Esophagus (tissue), 2 donors: ENCODE results near the gene APAF1. TPM values are rescaled to one million over a fixed set of nuclear protein-coding genes. Genes with fewer than 3 reads are reported as not detected.
"Not testable (repeated sequence)": the region's sequence is repeated elsewhere in the genome, so short reads cannot be mapped to it uniquely, and the experiment has no call there.

Experiments used
- H3K27ac ChIP-seq, 2 donors: one replicate each; pipeline ENCODE4 v1.5.1; 2013; ENCODE audit warnings: low read depth in 2 of 2, mild to moderate bottlenecking in 2 of 2, inconsistent platforms in 1 of 2, low read length in 1 of 2, moderate library complexity in 1 of 2
- H3K27me3 ChIP-seq, 2 donors: one replicate each; pipeline ENCODE4 v1.6.1; 2013; ENCODE audit warnings: low read length in 2 of 2, control low read depth in 1 of 2, mild to moderate bottlenecking in 1 of 2; ENCODE audit not compliant: insufficient read depth in 2 of 2, control insufficient read depth in 1 of 2
- H3K36me3 ChIP-seq, 2 donors: one replicate each; pipeline ENCODE4 v1.6.1; 2013; ENCODE audit warnings: low read length in 1 of 2; ENCODE audit not compliant: control insufficient read depth in 2 of 2, insufficient read depth in 2 of 2
- H3K4me1 ChIP-seq, 2 donors: one replicate each; pipeline ENCODE4 v1.6.1; 2013; ENCODE audit warnings: low read length in 1 of 2; ENCODE audit not compliant: control insufficient read depth in 2 of 2, insufficient read depth in 2 of 2
- H3K4me3 ChIP-seq, 2 donors: one replicate each; pipeline ENCODE4 v1.5.1; 2013; ENCODE audit warnings: low read length in 2 of 2, mild to moderate bottlenecking in 2 of 2, low read depth in 1 of 2, moderate library complexity in 1 of 2
- H3K9me3 ChIP-seq, 2 donors: one replicate each; pipeline ENCODE4 v1.6.1; 2013; ENCODE audit warnings: mild to moderate bottlenecking in 2 of 2, low read depth in 1 of 2, low read length in 1 of 2, moderate library complexity in 1 of 2; ENCODE audit not compliant: control insufficient read depth in 2 of 2, insufficient read depth in 1 of 2
- WGBS, 2 donors: extraction: QIAGEN DNeasy Blood & Tissue Kit; methylation state at CpG; one replicate each; pipeline ENCODE4 v1.1.7; 2013; 5-methylcytosine and 5-hydroxymethylcytosine counted together
- polyA plus RNA-seq, 2 donors: library from polyadenylated mRNA; stranded (reverse); fragments of 200-250 nt; gene quantifications; one replicate each; pipeline ENCODE4 v1.2.3, GENCODE V29; 2013
- donor health status: healthy with polysubstance abuse.
- donor health status: Bipolar disorder and iron deficiency.

The APAF1 gene, protein sequence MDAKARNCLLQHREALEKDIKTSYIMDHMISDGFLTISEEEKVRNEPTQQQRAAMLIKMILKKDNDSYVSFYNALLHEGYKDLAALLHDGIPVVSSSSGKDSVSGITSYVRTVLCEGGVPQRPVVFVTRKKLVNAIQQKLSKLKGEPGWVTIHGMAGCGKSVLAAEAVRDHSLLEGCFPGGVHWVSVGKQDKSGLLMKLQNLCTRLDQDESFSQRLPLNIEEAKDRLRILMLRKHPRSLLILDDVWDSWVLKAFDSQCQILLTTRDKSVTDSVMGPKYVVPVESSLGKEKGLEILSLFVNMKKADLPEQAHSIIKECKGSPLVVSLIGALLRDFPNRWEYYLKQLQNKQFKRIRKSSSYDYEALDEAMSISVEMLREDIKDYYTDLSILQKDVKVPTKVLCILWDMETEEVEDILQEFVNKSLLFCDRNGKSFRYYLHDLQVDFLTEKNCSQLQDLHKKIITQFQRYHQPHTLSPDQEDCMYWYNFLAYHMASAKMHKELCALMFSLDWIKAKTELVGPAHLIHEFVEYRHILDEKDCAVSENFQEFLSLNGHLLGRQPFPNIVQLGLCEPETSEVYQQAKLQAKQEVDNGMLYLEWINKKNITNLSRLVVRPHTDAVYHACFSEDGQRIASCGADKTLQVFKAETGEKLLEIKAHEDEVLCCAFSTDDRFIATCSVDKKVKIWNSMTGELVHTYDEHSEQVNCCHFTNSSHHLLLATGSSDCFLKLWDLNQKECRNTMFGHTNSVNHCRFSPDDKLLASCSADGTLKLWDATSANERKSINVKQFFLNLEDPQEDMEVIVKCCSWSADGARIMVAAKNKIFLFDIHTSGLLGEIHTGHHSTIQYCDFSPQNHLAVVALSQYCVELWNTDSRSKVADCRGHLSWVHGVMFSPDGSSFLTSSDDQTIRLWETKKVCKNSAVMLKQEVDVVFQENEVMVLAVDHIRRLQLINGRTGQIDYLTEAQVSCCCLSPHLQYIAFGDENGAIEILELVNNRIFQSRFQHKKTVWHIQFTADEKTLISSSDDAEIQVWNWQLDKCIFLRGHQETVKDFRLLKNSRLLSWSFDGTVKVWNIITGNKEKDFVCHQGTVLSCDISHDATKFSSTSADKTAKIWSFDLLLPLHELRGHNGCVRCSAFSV (N-terminal part only)
- 1 to 10 TPM; 2.3 to 3.5 TPM for polyA plus RNA-seq

DNA sequence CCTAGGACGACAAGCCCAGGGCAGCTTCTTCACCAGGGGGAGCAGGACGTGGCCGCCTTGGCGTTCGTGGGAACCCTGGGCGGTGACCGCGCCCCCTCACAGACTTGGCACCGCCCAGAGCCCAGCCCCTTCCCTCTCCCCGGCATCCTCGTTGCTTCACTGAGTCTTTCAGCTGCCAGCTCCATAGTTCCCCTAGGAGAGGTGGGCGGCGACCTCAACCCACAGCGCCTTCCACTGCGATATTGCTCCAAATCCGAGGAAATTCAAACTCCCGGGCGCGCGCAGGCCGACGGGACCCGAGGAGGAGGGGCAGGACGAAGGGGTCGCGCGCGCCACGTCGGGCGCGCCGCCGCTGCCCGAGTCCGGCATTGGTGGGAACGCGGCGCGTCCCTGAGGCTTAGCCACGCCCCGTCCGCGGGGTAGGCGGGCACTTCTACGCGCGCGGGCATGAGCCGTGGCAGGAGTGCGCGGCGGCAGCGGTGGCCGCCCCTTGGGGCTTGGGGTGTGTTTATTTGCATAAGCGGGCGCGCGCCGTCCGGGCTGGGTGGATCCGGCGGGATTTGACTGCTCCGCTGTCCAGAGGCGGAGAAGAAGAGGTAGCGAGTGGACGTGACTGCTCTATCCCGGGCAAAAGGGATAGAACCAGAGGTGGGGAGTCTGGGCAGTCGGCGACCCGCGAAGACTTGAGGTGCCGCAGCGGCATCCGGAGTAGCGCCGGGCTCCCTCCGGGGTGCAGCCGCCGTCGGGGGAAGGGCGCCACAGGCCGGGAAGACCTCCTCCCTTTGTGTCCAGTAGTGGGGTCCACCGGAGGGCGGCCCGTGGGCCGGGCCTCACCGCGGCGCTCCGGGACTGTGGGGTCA, at the start of gene APAF1, which contains the start of gene IKBIP:
APAF1 (plus strand) TSS at position 579 of the 860 bp plus-strand sequence. CDS start 3,070 bp downstream, outside the sequence.
IKBIP (minus strand) TSS at position 77 of the 860 bp plus-strand sequence. CDS start 87 bp downstream, outside the sequence.
- Histone ChIP-seq H3K4me1 (no peaks in the 10 kb centered on the region), H3K36me3 (no peaks in the 10 kb centered on the region), H3K9me3 (no peaks in the 10 kb centered on the region), H3K27ac (peak within 1 kb of the TSS; percentile 82), H3K27me3 (no peaks in the 10 kb centered on the region), H3K4me3 (peak within 1 kb of the TSS; percentile 78 to 79)
- 0% methylated on average over 81 to 91 of the region's 91 CpGs for WGBS, 2 donors

DNA sequence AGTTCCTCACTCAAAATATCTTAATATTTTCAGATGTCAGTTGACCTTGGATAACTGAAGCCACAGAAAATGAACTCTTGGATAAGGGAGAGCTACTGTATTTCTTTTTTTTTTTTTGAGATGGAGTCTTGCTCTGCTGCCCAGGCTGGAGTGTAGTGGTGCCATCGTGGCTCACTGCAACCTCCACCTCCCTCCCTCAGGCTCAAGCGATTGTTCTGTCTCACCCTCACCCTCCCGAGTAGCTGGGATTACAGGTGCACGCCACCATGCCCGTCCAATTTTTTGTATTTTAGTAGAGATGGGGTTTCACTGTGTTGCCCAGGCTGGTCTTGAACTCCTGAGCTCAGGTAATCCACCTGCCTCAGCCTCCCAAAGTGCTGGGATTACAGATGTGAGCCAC, 47.8 kb upstream of the APAF1 start:
- peaks cover 7 to 18% of the 10 kb centered on the region in 2 donors for H3K36me3 ChIP-seq
- H3K27ac ChIP-seq, H3K4me3 ChIP-seq, H3K4me1 ChIP-seq, H3K27me3 ChIP-seq, H3K9me3 ChIP-seq: not testable (repeated sequence)
- 90 to 92% methylated on average over 5 of the region's 5 CpGs for WGBS, 2 donors

DNA sequence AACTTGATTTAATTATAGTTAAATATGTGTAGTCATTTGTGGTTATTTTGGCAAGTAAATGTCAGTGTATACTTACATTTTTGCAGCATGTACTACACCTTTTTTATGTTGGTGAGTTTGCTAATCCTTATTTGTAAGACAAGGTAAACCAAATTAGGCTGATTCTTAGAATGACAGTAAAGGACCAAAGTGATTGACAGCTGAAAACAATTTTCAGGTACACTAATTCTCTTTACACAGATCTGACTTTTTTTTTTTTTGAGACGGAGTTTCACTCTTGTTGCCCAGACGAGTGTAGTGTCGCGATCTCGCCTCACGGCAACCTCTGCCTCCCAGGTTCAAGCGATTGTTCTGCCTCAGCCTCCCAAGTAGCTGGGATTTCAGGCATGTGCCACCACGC, 43.2 kb upstream of the APAF1 start:
- Histone ChIP-seq H3K9me3 (no peaks in the 10 kb centered on the region), H3K27ac (no peak overlapping the region), H3K36me3 (peaks cover 16 to 20% of the 10 kb centered on the region in 2 donors), H3K27me3 (no peaks in the 10 kb centered on the region), H3K4me1 (no peaks in the 10 kb centered on the region), H3K4me3 (no peak overlapping the region)
- WGBS, 2 donors: 91 to 94% methylated on average over 8 of the region's 8 CpGs

DNA sequence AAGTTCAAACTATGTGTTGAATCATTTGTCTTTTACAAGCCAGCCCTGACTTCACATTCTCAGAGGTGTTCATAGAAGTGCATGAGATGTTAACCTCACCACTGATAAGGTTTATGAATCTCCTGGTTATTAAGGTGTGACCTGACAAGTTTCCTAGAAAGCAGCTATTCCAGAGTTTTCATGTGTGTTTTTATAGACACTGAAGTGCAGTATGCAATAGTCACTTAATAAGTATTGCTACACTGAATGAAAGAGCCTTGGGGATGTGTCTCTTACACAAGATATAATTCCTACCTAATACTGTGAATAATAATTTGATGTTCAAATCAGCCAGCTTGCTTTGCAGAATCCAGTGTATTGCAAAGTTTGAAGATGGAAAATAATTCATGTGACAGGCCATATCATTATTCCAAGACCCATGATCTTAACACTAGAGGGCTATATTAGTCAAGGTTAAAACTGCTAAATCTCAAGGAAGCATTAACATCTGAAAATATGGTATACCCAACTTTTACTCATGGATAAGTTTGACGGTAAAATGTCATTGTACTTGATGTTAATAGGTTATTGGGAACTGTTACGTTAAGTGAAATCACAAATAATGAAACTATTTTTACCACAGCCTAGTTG, 38.6 kb upstream of the APAF1 start:
- Histone ChIP-seq H3K4me3 (no peak overlapping the region), H3K9me3 (no peaks in the 10 kb centered on the region), H3K4me1 (no peaks in the 10 kb centered on the region), H3K27me3 (no peaks in the 10 kb centered on the region), H3K36me3 (peaks cover 5 to 9% of the 10 kb centered on the region in 2 donors), H3K27ac (no peak overlapping the region)
- 60 to 72% methylated on average over 2 of the region's 2 CpGs for WGBS, 2 donors

DNA sequence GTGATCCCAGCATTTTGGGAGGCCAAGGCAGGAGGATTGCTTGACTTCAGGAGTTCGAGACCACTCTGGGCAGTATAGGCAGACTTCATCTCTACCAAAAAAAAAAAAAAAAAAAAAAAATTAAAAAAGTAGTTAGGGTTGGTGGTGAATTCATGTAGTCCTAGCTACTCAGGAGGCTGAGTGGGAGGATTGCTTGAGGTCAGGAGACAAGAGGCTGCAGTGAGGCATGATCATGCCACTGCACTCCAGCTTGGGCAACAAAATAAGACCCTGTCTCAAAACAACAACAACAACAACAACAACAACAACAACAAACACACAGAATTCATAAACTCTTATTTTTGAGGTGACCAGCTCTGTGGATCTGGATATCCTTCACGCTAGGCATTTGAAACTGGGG, 34.5 kb upstream of the APAF1 start:
- H3K4me1 ChIP-seq: no peaks in the 10 kb centered on the region
- H3K27me3 ChIP-seq: no peaks in the 10 kb centered on the region
- 98 to 100% methylated on average over 2 of the region's 2 CpGs for WGBS, 2 donors
- H3K9me3 ChIP-seq: no peaks in the 10 kb centered on the region
- H3K36me3 ChIP-seq: no peaks in the 10 kb centered on the region
- H3K27ac ChIP-seq: no peak overlapping the region
- no peak overlapping the region for H3K4me3 ChIP-seq

DNA sequence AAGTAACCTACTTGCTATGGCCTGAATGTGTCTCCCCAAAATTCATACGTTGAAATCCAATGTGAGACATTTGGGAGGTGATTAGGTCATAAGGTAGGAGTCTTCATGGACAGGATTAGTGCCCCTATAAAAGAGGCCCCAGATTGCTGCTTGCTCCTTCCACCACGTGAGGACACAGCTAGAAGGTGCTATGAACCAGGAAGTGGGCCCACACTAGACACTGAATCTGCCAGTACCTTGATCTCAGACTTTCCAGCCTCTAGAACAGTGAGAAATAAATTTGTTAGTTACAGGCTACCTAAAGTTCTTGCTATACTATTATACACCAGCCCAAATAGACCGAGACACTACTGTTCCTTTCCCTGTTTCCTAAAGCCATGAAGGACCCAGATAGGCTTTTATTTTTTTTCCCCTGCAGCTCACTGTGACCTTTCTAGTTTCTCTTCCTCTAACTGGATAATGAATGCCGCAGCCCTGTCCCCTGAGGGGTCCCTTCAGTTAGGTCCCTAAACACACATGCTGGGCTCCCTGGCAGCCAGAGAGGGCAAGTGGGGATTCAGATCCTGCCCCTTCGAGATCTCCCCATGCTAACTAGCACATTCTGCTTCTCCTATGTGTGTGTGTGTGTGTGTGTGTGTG, 32.3 kb upstream of the APAF1 start:
- Histone ChIP-seq H3K27ac (no peak overlapping the region), H3K4me1 (no peaks in the 10 kb centered on the region), H3K36me3 (no peaks in the 10 kb centered on the region), H3K9me3 (no peaks in the 10 kb centered on the region), H3K27me3 (no peaks in the 10 kb centered on the region), H3K4me3 (no peak overlapping the region)
- 72 to 79% methylated on average over 5 of the region's 5 CpGs for WGBS, 2 donors

DNA sequence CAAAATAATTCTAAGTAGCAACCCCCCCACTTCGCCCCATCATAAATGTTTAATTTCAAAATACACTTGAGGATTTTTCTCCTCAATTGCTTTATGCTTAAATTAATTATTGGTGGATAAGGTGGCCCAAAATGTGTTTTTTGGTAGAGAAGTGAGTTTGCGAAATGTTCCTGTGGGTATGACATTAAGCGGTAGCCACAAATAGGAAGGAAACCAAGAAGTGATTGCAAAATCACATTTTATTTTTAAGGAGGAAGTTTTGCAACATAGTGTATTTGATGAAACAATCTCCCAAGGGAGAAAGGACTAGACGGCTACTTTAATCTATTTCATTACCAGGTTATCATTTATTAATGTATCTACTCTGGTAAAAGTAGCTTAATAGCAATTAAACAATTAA, 26.1 kb upstream of the APAF1 start:
- Histone ChIP-seq H3K4me1 (no peaks in the 10 kb centered on the region), H3K27me3 (no peaks in the 10 kb centered on the region), H3K36me3 (no peaks in the 10 kb centered on the region), H3K9me3 (no peaks in the 10 kb centered on the region), H3K27ac (no peak overlapping the region), H3K4me3 (no peak overlapping the region)
- 71 to 74% methylated on average over 4 of the region's 4 CpGs for WGBS, 2 donors

DNA sequence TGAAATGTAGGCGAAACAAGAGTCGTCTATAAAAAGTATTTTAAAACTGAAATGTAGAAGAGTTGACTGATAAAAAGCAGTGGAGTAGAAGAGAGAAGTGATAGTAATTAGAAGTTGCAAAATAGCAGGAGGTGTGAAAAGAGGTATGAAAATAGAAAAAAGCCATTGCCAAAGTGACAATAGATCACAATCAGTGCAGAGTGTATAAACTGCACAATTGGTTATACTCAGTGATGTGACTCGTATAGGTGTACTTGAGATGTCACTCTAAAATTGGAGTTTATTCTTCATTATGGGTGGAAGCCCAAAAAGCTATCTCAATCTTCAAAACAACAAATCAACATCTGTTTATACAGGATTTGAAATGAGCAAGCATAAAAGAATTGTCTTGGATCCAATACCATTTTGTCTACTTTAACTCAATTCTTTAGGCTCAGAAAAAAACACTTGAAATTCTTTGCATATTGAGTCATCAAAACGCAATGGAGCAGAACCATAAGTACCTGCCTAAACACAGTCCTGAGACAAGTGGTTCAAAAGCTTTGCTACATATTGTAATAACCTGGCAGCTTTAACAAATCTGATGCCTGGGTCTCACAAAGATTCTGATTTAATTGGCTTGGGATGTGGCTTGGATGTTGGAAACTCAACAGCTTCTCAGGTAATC, 9.3 kb upstream of the APAF1 start:
- Histone ChIP-seq H3K9me3 (no peaks in the 10 kb centered on the region), H3K27ac (no peak overlapping the region), H3K27me3 (no peaks in the 10 kb centered on the region), H3K4me1 (no peaks in the 10 kb centered on the region), H3K4me3 (no peak overlapping the region), H3K36me3 (peaks cover 0 to 3% of the 10 kb centered on the region in 2 donors)
- 58 to 67% methylated on average over 4 of the region's 4 CpGs for WGBS, 2 donors
